Stimulated activated CD4-positive, alpha-beta T cell treated with anti-CD3 and anti-CD28 coated beads, Interleukin-4, amount 100 ng/mL, for 48 hours (primary cell): ENCODE data around the gene DNAJB8.

Source experiments
- DNase-seq, 2 donors: peaks; one replicate each; pipeline ENCODE4 v3.0.0-alpha.2; 2020; ENCODE audit warnings: low read depth in 2 of 2

Gene DNAJB8

GRCh38 chr3:128464702-128465101 lies 2.0 kb downstream of the DNAJB8 start:
- no peak for DNase-seq

- DNase-seq, result no peak
Observed at GRCh38 chr3:128464188-128464587, 2.5 kb downstream of the DNAJB8 start.

- no peak for DNase-seq
Observed at GRCh38 chr3:128463771-128464170, 2.9 kb downstream of the DNAJB8 start.

- DNase-seq, result no peak
Observed at GRCh38 chr3:128463354-128463753, 3.3 kb downstream of the DNAJB8 start.

DNA sequence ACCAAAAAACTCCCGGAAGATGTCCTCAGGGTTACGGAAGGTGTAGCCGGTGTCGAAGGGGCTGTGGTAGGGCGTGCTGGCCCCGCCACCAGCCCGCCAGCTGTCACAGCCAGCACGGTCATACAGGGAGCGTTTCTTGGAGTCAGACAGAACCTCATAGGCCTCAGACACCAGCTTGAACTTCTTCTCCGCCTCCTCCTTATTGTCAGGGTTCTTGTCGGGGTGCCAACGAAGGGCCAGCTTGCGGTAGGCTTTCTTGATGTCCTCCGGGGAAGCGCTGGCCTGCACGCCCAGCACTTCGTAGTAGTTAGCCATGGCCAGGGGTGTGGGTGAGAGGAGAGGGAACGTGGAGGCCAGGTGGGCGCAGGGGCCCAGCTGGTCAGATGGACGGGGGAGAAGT lies 3.8 kb downstream of the DNAJB8 start:
- DNase-seq, result no peak

- no peak for DNase-seq
Observed at GRCh38 chr3:128462341-128462910, 4.3 kb downstream of the DNAJB8 start.

DNA sequence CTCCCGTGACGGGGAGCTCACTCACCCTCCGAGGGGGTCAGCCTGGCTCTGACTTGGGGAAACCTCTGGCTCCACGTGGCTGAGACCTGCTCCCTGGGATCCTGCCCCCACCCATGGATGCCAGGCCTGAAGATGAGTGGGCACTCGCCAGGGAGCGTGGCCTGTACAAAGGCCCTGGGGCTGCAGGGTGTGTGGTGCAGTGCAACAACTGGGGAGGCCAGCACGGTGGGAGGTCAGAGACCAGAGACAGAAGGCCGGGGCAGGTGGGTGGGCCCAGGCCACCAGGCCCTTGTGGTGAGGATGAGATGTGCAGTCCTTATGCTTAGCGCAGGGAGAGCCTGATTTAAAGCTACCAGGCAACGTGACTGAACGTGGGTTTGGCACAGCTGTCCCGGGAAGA lies 5.0 kb downstream of the DNAJB8 start:
- DNase-seq, result no peak

DNA sequence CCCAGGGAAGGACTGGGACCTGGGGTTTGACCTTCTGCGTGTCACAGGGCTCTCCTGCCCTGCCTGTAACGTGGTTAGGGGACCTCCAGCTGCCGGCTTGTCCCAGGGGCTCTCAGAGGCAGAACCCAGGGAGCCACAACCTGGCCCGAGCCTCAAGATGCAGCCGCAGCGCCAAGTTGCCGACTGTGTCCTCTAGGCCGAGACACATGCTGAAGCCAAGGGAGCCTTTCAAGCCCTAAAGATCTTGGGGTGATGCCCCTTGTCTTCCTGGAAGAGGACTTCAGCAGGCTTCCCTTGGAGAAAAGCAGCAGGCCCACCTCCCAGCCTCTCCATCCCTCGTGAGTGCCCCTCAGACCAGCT lies 7.2 kb downstream of the DNAJB8 start:
- DNase-seq, result no peak

DNA sequence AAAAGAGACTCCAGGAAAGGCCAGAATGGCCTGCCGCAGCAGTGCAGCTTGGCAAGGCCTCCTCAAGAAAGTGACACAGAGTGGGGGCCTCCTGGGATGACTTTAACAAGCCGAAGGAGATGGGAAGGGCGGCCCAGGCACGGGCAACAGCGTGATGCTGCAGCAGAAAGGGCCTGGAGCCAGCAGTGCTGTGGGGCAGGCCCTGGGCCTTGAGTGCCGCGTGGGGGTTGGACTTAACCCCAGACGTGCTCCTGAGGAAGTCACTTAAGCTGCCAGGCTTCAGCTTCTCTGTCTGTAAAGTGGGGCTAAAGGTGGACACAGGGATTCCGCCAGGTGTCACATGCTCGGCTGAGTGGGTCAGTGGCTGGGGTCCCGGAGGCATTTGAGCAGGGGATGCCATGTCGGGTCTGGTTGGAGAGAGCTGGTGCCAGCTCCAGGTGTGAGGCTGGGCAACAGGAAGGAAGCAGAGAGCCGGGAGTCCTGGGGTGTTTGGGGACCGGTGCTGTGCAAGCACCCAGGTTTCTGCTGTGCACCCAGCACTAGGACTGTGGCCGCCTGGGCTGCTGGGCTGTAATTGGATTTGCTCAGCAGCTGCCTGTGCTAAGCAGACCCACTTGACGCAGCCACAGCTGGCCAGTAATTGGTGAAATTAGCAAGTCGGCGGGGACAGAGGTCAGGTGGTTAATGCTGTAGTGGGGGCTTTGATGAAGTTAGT lies 7.8 kb downstream of the DNAJB8 start:
- DNase-seq, result no peak

DNA sequence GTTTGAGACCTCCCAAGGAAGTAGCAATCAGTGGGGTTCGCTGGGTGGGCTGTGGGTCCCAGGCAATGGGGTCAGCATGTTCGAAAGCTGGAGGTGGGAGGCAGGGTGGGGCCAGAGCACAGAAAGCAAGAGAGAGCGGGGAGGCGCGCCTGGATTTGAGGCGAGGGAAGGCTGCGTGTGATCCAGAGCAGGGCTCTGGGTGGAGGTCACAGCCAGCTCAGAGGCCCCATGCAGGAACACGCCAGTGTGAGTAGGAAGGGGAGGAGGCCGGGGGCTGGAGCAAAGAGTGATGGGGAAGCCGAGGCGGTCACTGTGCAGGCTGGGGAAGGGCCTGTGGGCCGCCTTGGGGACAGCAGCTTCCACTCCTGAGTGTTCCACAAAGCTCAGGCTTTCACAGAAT lies 8.8 kb downstream of the DNAJB8 start:
- no peak for DNase-seq

- DNase-seq, result no peak
Observed at GRCh38 chr3:128456776-128457715, 9.6 kb downstream of the DNAJB8 start.

DNA sequence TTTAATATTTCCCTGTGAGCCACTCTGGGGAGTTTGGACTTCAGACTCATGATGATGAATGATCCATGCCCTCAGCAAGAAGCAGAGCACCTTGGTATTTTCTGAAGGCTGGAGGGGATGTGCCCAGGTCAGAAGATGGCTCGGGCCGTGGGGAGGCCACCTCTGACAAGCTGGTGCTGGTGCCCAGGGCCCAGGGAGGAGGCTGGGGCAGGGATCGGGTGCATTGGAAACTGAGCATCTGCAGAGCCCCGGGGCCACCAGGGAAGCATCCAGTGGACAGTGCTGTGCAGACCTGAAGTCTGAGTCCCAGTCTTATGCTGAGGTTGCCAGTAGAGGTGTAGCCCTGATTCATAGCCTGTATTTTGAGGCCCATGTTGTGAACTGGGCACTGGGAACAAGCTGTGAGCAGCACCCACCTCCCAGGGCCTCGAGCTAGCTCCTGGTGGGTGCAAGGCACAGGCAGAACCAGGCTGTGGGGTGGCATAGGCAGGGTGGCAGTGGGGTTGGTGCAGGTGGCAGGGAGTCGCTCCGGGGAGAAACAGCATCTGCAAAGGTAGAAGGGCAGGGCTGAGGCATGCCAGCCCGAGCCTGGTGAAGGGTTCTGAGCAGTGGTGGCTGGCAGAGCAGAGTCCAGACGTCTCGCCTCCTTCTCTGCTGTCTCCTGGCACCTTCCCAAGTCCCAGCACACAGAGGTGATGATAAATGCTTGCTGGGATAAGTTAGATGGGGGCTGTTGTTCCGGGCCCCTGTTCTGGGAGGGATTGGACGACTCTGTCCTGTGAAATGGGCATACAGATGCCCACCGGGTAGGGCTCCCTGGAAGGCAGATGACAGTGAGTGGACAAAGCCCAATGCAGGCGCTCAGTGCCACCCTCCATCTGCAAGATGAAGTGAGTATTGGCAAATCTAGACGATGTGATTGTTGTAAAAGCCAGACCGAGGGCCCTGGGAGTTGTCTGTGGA lies 10.6 kb downstream of the DNAJB8 start:
- DNase-seq, result no peak

- DNase-seq, result no peak
Observed at GRCh38 chr3:128455116-128455515, 11.6 kb downstream of the DNAJB8 start.

DNA sequence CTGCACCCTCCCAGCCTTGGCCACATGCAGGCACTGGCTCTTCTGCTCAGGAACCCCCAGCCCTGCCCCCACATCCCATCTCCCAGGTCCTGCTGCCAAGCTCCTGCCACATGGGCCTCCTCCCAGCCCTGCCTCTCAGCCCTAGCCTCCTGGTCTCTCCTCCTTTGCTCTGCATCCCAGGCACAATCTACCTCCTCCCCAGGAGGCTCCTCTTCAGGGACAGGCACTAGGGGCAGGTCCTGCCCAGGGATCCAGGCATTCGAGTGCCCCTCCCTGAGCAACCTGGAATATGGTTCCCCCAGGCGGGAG lies 12.4 kb downstream of the DNAJB8 start:
- DNase-seq, result no peak

- DNase-seq, result no peak
Observed at GRCh38 chr3:128453501-128454309, 13.0 kb downstream of the DNAJB8 start.

- DNase-seq, result no peak
Observed at GRCh38 chr3:128452678-128453275, 13.9 kb downstream of the DNAJB8 start.

- no peak for DNase-seq
Observed at GRCh38 chr3:128452120-128452519, 14.6 kb downstream of the DNAJB8 start.

DNA sequence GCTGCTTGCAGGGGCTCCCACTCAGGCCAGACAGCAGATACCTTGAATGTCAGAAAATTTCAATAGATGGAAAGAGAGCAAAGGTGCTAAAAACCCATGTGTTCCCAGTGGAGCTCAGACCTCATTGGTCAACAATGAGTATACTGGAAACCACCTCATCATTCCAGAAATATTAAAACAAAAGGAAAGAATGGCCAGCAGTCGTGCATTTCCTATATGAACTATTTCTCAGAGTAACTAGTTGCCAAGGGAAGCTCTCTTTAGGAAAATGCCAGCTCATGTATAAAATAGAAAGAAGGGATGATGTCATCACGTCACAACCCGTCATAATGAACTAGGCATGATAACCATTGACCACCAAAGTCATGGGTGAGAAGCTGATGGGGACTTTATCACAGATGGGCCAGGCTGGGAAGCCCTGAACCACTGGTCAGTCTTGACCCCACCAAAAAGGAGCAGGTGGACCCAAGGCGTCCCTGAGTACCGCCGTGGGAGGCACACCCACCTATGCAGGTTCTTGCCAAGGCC lies 17.5 kb downstream of the DNAJB8 start:
- no peak for DNase-seq

DNA sequence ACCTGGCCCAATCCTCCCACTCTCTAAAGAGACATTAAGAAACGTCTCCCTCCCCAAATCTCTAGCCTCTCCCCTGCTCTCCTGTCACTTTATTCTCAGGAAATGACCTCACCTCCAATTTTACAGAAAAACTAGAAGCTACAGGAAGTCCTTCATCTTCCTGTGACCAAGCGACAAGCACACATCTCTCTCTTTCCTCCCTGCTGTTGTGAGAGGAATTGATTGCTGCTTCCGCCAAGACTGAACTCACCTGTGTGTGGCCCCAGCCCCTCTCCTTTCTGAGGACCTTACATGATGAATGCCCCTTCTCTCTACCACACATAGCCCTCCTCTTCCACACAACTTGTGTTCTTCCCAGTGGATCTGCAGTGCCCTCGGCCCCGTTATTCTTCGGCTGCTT lies 18.2 kb downstream of the DNAJB8 start:
- no peak for DNase-seq

GRCh38 chr3:128447561-128448013 lies 19.1 kb downstream of the DNAJB8 start:
- peak; percentile 61 to 68 for DNase-seq
